ENCODE results near the gene RPS6KB1.
"Not testable (repeated sequence)": the region's sequence is repeated elsewhere in the genome, so short reads cannot be mapped to it uniquely, and the experiment has no call there.

Gene RPS6KB1

DNA sequence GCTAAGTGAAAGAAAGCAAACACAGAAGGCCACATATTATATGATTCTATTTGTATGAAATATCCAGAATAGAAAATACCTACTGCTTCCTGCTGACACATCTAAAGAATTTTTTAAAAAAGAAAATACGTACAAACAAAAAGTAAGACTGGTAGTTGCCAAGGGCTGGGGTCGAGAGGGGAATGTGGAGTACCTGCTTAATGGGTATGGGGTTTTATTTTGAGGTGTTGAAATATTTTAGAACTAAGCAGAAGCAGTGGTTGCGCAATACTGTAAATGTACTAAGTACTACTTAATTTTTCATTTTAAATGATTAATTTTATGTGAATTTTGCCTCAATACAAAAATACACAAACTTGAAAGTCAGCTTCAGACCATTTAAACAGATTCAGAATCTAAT lies 103.7 kb downstream of the RPS6KB1 start:
- H2AFZ ChIP-seq; H3K27me3 ChIP-seq (ENCODE audit: control insufficient read depth, insufficient read depth, low read length); H3K79me2 ChIP-seq; H3K9me3 ChIP-seq (ENCODE audit: control insufficient read depth, low read length); H3K36me3 ChIP-seq (ENCODE audit: control insufficient read depth, insufficient read depth, low read length); H3K9ac ChIP-seq; H3K27ac ChIP-seq; H3K4me2 ChIP-seq (ENCODE audit: low read length); H3K4me3 ChIP-seq (ENCODE audit: low read depth, low read length); H3K4me1 ChIP-seq: not testable (repeated sequence)
